Hepatocyte (in vitro differentiated cells): ENCODE data around the gene TGM3. TPM values are rescaled to one million over a fixed set of nuclear protein-coding genes. Genes with fewer than 3 reads are reported as not detected.

Source experiments
- DNase-seq: peaks from one replicate; pipeline ENCODE4 v3.0.0-alpha.2; 2016; ENCODE audit warnings: low spot score
- H2AFZ ChIP-seq: fragments of 200-600 bp; sonication (generic); 2 replicates; pipeline ENCODE4 v1.6.0; 2016; ENCODE audit warnings: antibody characterized with exemption, mild to moderate bottlenecking
- H3K27ac ChIP-seq: fragments of 200-600 bp; sonication (generic); 2 replicates; pipeline ENCODE4 v1.5.1; 2016; ENCODE audit warnings: mild to moderate bottlenecking
- H3K27me3 ChIP-seq: fragments of 200-600 bp; sonication (generic); 2 replicates; pipeline ENCODE4 v1.6.1; 2016
- H3K36me3 ChIP-seq: fragments of 200-600 bp; sonication (generic); replicated peaks from 2 replicates; pipeline ENCODE4 v1.5.1; 2016; ENCODE audit warnings: low read depth; ENCODE audit not compliant: insufficient read depth
- H3K4me1 ChIP-seq: fragments of 200-600 bp; sonication (generic); 2 replicates; pipeline ENCODE4 v1.5.1; 2016; ENCODE audit warnings: mild to moderate bottlenecking, moderate library complexity; ENCODE audit not compliant: insufficient read depth
- H3K4me2 ChIP-seq: fragments of 200-600 bp; sonication (generic); 2 replicates; pipeline ENCODE4 v1.6.0; 2016
- H3K4me3 ChIP-seq: fragments of 200-600 bp; sonication (generic); 2 replicates; pipeline ENCODE4 v1.5.1; 2016; ENCODE audit warnings: mild to moderate bottlenecking
- H3K79me2 ChIP-seq: fragments of 200-600 bp; sonication (generic); 2 replicates; pipeline ENCODE4 v1.6.0; 2017; ENCODE audit warnings: mild to moderate bottlenecking
- H3K9me2 ChIP-seq: fragments of 200-600 bp; sonication (generic); replicated peaks from 2 replicates; pipeline ENCODE4 v1.6.0; 2017; ENCODE audit warnings: mild to moderate bottlenecking; ENCODE audit not compliant: insufficient read depth
- H3K9me3 ChIP-seq: fragments of 200-600 bp; sonication (generic); 2 replicates; pipeline ENCODE4 v1.5.1; 2016; ENCODE audit warnings: low read depth, mild to moderate bottlenecking
- H4K20me1 ChIP-seq: fragments of 200-600 bp; sonication (generic); 2 replicates; pipeline ENCODE4 v1.6.0; 2016; ENCODE audit warnings: mild to moderate bottlenecking; ENCODE audit not compliant: insufficient read depth, poor library complexity, severe bottlenecking
- CTCF ChIP-seq: fragments of 200-600 bp; sonication (generic); IDR thresholded peaks from 2 replicates; pipeline ENCODE4 v1.5.1; 2016; ENCODE audit warnings: antibody characterized with exemption, mild to moderate bottlenecking; ENCODE audit not compliant: poor library complexity
- EZH2 ChIP-seq: fragments of 200-600 bp; sonication (generic); IDR thresholded peaks from 2 replicates; pipeline ENCODE4 v1.6.1; 2016; ENCODE audit warnings: antibody characterized with exemption, mild to moderate bottlenecking, borderline replicate concordance
- EZH2phosphoT487 ChIP-seq: fragments of 200-600 bp; sonication (generic); IDR thresholded peaks from one replicate; pipeline ENCODE4 v1.6.1; 2018; ENCODE audit warnings: antibody characterized with exemption, mild to moderate bottlenecking, low read depth, moderate library complexity; ENCODE audit not compliant: unreplicated experiment, severe bottlenecking
- WGBS: methylation state at CpG from one replicate; pipeline ENCODE4 v1.1.6; 2016; ENCODE audit warnings: low lambda C conversion rate; ENCODE audit errors: missing lambda C conversion rate; 5-methylcytosine and 5-hydroxymethylcytosine counted together
- polyA plus RNA-seq: library from polyadenylated mRNA; unstranded; fragments of >200 nt; fragmentation: Nextera tagmentation; extraction: Ambion mirVana; gene quantifications from 2 replicates; pipeline ENCODE4 v1.2.1, GENCODE V29; 2016
- total RNA-seq: library from RNA; depleted of rRNA; stranded (reverse); fragments of >200 nt; gene quantifications from 2 replicates; pipeline ENCODE4 v1.2.3, GENCODE V29; 2014

The TGM3 gene
- total and polyA plus RNA-seq, 2 experiments from 2014 or later, result 0.15 to 0.23 TPM

GRCh38 chr20:2316847-2317495 lies 21.2 kb downstream of the TGM3 start:
- H3K79me2 ChIP-seq, result no peaks in the 10 kb centered on the region
- no peaks in the 10 kb centered on the region for H3K27me3 ChIP-seq
- H3K9me2 ChIP-seq, result no peaks in the 10 kb centered on the region
- H2AFZ ChIP-seq, result no peak overlapping the region
- H3K4me2 ChIP-seq, result no peak overlapping the region
- H3K9me3 ChIP-seq, result no peaks in the 10 kb centered on the region
- H3K4me1 ChIP-seq, result no peaks in the 10 kb centered on the region
- TF ChIP-seq CTCF (no peak), EZH2phosphoT487 (no peak), EZH2 (no peak)
- no peak overlapping the region for H3K27ac ChIP-seq
- no peak overlapping the region for H3K4me3 ChIP-seq
- no peaks in the 10 kb centered on the region for H3K36me3 ChIP-seq
- DNase-seq, result no peak
- 93% methylated on average over 14 of the region's 14 CpGs for WGBS
- H4K20me1 ChIP-seq, result no peaks in the 10 kb centered on the region

GRCh38 chr20:2320813-2321658 lies 25.2 kb downstream of the TGM3 start:
- TF ChIP-seq EZH2phosphoT487 (no peak), EZH2 (no peak), CTCF (no peak)
- Histone ChIP-seq H3K36me3 (no peaks in the 10 kb centered on the region), H2AFZ (no peak overlapping the region), H3K4me2 (no peak overlapping the region), H3K27ac (no peak overlapping the region), H3K27me3 (no peaks in the 10 kb centered on the region), H3K9me2 (no peaks in the 10 kb centered on the region), H3K79me2 (no peaks in the 10 kb centered on the region), H4K20me1 (no peaks in the 10 kb centered on the region), H3K4me1 (no peaks in the 10 kb centered on the region), H3K4me3 (no peak overlapping the region), H3K9me3 (no peaks in the 10 kb centered on the region)
- DNase-seq, result no peak
- WGBS, result 62% methylated on average over 6 of the region's 6 CpGs

GRCh38 chr20:2323051-2323450 lies 27.2 kb downstream of the TGM3 start:
- H3K79me2 ChIP-seq, result no peaks in the 10 kb centered on the region
- no peaks in the 10 kb centered on the region for H3K9me2 ChIP-seq
- no peak overlapping the region for H3K27ac ChIP-seq
- TF ChIP-seq EZH2phosphoT487, result no peak
- no peak for TF ChIP-seq EZH2
- TF ChIP-seq CTCF, result no peak
- H3K27me3 ChIP-seq, result no peaks in the 10 kb centered on the region
- H3K4me3 ChIP-seq, result no peak overlapping the region
- WGBS, result 98% methylated on average over 2 of the region's 2 CpGs
- no peaks in the 10 kb centered on the region for H3K36me3 ChIP-seq
- no peaks in the 10 kb centered on the region for H3K4me1 ChIP-seq
- DNase-seq, result no peak
- no peaks in the 10 kb centered on the region for H3K9me3 ChIP-seq
- H4K20me1 ChIP-seq, result no peaks in the 10 kb centered on the region
- no peak overlapping the region for H2AFZ ChIP-seq
- H3K4me2 ChIP-seq, result no peak overlapping the region
